Esophagus muscularis mucosa (tissue), 3 donors: Measurements from ENCODE around the gene ZNF532.

Source experiments
- CTCF ChIP-seq, 3 experiments: fragments of 200-600 bp in 2 of 3; fragments of 450-650 bp in 1 of 3; sonication (generic) in 2 of 3; IDR thresholded peaks; one replicate each; pipeline ENCODE4 v1.5.1; 2017 to 2019; ENCODE audit warnings: antibody characterized with exemption in 3 of 3, mild to moderate bottlenecking in 2 of 3, moderate library complexity in 1 of 3
- EP300 ChIP-seq: sonication (generic); formaldehyde crosslinking; IDR thresholded peaks from one replicate; pipeline ENCODE4 v1.6.1; 2017; ENCODE audit warnings: antibody characterized with exemption

- TF ChIP-seq CTCF (IDR thresholded peaks at IDR 0.05) (no peak), EP300 (no peak)
Measured at GRCh38 chr18:58998401-58999203, 133.9 kb downstream of the ZNF532 start.
